ENCODE measurements around the gene IL12RB1.

Gene IL12RB1

DNA sequence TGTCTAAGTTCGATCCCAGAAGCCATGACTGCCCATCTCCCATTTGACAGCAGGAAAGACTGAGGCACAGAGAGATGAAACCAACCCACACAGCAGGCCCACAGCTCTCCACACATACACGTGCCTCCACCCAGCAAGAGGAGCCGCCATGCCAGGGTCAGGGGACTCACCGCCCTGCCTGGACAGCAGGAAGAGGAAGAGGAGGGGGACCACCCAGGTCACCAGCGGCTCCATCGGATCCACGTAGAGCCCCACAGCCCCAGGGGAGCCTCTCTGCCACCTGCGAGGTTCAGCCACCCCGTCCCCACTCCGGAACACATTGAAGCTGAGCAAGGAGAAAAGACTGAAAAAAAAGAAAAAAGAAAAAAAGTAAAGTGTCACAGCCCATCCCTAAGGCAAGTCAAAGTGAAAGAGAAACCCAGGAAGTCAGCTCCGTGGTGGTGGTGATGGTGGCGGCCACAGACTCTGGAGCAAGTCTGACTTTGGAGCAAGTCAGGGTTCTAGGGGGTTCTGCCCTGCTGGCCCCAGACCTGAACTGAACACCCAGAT lies at the start of gene IL12RB1:
IL12RB1 (minus strand) TSS at position 345 of the 549 bp plus-strand sequence; CDS start at position 234, 111 bp downstream.
- FAIRE-seq, result no peak

DNA sequence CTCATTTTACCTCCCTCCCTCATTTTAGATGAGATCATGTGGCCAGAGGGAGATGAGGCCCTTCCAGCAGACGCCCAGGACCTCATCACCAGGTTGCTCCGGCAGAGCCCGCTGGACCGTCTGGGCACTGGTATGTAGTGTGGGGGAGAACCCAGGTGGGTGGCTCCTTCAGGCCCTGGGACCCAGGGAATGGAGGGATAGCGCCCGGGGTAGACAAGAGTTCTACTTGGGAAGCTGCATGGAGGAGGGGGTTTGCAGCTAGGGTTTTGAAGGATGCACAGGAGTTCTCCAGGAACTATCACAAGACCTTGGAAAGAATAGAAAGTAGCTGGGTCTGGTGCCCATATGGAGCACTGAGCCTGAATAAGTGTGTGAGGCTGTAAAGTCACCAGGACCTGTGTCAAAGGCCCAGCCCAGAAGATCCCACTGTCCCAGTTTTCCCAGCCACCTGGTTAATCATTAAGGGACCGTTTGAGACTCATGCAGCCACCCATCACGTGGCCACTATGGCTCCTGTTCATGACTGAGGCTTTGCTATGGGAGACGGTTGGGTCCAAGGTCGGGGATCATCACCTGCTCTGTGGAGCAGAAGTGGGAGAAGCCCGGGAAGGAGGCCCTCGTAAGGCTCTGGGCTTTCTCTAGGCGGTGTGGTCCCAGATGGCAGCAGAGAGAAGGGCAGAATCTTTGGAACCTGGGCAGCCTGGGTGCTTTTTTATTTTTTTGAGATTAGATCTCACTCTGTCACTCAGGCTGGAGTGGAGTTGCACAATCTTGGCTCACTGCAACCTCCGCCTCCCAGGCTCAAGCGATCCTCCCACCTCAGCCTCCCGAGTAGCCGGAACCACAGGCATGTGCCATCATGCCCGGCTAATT lies 49.2 kb upstream of the IL12RB1 start:
- no peak for FAIRE-seq

DNA sequence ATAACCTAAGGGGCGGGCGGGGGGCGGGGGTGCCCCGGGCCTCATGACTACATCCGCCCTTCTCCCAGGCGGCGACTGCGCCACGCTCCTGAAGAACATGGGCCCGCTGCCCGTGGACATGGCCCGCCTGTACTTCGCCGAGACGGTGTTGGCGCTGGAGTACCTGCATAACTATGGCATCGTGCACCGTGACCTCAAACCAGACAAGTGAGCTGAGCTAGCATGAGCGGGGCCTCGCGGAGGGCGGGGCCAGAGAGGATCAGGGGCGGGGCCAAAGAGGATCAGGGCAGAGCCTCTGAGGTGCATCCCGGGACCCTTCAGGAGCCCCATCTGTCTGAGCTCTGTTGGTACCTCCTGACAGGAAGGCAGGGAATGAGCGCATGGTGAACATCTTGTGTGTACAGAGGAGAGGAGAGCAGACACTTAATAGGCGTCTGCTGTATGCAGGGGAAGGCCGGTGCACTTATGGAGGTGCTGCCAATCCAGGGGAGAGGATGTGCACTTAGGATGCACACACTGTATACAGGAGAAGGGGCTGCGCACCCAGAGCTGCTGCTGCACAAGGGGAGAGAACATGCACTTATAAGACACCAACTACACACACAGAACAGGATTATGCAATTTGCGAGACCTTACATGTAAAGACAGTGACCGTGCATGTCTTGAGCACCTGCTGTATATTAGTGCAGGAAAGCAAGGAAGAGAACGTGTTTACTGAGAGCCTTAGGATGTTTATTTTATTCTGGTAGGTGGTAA lies 45.3 kb upstream of the IL12RB1 start:
- FAIRE-seq, result no peak

- no peak for FAIRE-seq
These were observed 43.9 kb upstream of the IL12RB1 start for GRCh38 chr19:18130523-18131242.

DNA sequence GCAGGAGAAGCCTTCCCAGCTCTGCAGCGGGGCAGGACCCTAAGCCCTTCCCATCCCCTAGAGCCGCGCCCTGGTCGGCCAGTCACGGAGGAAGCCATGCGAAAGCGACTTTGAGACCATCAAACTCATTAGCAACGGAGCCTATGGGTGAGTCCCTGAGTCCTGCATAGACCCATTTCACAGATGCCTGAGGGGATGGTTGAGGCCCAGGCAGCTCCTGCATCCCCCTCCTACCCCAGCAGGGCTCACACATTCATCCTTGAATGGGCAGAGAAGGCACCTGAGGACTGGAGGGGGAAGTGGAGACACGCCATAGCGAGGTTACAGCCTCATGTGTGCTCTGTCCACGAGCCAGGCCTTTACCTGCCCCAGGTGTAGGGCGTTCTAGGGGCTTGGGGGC lies 42.1 kb upstream of the IL12RB1 start:
- no peak for FAIRE-seq

DNA sequence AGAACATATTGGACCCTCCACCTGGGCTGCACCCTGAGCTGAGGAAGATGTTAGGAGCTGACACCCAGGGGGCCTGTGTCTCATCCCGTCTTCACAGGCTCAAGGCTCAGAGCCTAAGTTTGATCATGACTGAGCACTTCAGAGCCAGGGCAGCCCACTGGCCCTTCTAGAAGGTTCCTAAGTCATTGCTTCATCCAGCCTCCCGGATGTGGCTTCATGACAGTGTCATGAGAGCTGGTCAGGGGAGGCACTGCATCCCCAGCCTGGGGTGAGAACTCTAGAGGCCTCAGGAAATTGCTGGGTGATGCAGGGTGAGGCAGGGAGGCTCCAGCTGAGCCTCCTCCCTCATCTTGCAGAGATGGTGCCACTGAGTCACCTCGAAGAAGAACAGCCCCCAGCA lies 41.3 kb upstream of the IL12RB1 start:
- FAIRE-seq, result no peak

DNA sequence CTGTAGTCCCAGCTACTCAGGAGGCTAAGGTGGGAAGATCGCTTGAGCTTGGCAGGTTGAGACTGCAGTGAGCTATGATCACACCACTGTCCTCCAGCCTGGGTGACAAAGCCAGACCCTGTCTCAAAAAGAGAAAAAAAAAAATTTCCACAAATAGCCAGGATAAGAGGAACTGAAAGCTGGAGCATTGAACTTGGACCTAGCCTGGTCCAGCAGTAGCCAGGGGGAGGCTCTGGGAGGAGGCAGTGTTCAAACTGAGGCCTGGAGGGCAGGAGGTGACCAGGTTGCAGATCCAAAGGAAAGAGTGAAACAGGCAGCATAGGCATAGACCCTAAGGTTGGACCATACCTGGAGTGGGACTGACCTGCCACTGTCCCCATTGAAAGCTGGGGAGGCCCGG lies 39.4 kb upstream of the IL12RB1 start:
- FAIRE-seq, result no peak

DNA sequence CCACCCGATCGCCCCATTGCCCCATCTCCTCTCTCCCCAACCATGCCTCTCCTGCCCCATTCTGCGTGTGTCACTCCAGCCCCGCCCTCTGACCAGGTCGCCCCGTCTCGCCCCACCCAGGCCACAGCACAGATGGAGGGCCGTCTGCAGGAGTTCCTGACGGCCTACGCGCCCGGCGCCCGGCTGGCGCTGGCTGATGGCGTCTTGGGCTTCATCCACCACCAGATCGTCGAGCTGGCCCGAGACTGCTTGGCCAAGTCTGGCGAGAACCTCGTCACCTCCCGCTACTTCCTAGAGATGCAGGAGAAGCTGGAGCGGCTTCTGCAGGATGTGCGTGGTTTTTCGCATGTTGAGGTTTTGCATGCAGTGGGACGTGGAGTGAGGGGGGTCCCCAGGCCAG lies 37.1 kb upstream of the IL12RB1 start:
- FAIRE-seq, result no peak

GRCh38 chr19:18122860-18123795 lies 36.4 kb upstream of the IL12RB1 start:
- FAIRE-seq, result no peak

DNA sequence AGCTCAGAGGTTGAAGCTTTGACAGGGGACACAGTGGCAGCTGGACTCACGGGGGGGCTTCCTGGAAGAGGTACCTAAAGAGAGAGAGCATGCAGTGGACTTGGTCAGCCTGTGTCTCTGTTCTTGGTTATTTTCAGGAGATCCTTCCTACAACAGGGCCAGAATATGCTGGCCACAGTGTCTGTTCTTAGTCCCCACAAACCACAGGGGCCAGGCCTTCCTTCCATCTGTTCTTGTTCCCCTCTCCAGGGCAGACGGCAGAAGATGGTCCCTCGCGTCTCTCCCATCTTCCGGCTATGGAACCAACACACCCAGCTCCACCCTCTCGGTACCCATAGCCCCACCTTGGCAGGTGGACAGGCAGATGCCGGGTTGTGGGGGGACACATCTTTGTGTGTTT lies 35.7 kb upstream of the IL12RB1 start:
- no peak for FAIRE-seq

- FAIRE-seq, result no peak
These were observed 34.4 kb upstream of the IL12RB1 start for GRCh38 chr19:18121166-18121565.

DNA sequence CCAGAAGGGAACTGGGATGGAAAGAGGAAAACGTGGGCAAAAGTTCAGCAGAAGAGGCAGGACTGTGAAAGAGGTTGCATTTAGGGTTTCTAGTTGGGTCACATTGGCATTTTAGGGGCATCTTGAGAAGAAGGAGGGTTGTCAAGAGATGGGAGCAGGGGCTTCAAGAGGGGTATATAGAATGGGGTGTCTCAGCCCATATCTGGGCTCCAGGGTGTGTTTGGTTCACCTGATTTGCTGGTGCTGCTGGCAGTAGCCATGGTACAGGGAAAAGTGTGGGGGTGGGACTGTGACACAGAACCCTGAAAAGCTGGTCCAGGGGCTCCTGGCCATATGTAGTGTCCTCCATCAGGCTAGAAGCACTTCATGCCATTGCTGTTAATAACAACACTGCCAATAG lies 33.4 kb upstream of the IL12RB1 start:
- FAIRE-seq, result no peak

DNA sequence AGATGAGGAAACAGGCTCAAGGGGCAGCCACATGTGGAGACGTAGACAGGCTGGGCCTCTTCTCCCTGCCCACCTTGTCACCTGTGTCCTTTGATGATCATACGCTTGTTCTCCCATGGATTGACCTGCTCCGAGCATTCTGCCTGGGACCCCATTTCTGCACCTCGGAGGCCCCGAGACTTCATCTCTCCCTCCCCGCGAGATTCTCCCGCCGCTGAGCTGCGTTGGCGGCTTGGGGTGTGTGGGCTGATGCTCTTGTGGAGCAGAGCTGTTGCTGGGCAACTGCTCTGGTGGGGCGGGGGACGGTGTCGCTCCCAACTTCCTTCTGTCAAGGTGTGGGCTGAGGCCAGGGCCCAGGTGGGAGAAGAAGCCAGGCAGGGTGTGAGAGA lies 33.0 kb upstream of the IL12RB1 start:
- FAIRE-seq, result no peak

GRCh38 chr19:18119013-18119716 lies 32.4 kb upstream of the IL12RB1 start:
- FAIRE-seq, result no peak

DNA sequence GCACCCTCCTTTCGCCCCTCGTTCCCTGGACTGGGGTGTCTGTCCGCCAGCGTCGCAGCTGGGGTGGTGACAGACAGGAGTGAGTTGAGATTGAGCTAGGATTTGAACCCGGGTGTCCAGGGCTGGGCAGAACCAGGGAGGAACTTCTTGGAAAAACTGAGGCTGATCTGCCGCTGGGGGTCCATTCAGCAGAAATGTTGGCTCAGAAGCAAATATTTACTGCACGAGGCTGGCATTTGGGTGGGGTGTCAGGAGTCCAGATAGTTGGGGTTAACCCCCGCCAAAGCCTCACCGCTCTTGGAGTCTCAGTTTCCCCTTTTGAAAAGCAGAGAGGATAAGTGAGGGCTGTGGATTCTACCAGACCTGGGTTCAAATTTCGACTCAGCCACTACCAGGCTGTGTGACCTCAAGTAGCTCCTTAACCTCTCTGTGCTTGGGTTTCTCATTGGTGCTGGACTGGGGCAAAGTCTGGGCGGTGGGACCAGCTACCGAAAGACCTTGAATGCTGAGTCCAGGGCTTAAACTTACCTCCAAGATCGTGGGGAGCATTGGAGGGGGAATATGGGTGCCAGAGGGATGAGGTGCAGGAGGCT lies 31.8 kb upstream of the IL12RB1 start:
- no peak for FAIRE-seq

- FAIRE-seq, result no peak
These were observed 31.1 kb upstream of the IL12RB1 start for GRCh38 chr19:18117692-18118378.

- FAIRE-seq, result no peak
These were observed 30.6 kb upstream of the IL12RB1 start for GRCh38 chr19:18117364-18117691.

DNA sequence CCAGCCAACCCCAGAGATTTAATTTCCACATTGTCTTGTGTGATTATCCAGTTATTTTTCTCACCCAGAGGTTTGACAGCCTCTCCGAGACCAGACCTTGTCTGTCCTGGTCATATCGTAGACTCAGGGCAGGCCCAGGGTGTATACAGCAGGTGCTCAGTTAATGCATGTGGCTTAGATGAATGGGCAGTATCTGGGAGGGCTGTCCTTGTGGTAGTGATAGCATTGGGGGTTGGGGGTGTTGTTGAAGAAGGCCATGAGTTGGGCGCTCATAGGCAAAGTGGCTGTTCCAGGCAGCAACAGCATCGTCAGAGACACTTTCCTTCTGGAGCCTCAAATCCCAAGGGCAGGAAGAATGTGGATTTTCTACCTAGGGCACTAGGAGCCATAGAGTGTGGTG lies 27.7 kb upstream of the IL12RB1 start:
- FAIRE-seq, result no peak

GRCh38 chr19:18113827-18114226 lies 27.1 kb upstream of the IL12RB1 start:
- no peak for FAIRE-seq

DNA sequence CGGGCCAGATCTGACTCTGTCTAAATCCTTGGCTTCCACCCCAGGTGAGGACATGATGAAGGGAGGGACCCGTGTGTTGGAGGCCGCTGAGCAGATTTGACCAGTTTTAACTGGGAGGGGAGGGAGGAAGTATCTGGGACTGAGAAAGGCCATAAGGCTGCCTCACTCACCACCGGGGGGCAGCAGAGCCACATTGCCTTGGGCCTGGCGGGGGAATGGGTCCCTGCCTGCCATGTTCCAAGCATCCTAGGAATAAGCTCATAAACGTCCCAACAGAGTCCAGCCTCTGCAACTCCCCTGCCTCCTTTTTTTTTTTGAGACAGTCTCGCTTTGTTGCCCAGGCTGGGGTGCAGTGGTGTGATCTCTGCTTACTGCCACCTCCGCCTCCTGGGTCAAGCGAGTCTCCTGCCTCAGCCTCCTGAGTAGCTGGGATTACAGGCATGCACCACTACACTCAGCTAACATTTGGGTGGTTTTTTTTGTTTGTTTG lies 26.3 kb upstream of the IL12RB1 start:
- peak; percentile 56 for FAIRE-seq
